Ureter (tissue), 1 donor: ENCODE data around the gene AOPEP. TPM values are rescaled to one million over a fixed set of nuclear protein-coding genes. Genes with fewer than 3 reads are reported as not detected.
"Not testable (repeated sequence)": the region's sequence is repeated elsewhere in the genome, so short reads cannot be mapped to it uniquely, and the experiment has no call there.

Experiments
- DNase-seq: peaks from one replicate; pipeline ENCODE4 v3.0.0-alpha.2; 2020; ENCODE audit warnings: low spot score
- total RNA-seq: library from RNA; stranded (reverse); gene quantifications from one replicate; pipeline ENCODE4 v1.2.4, GENCODE V29; 2023
- donor health status: DM: yes; HTN: yes; CAD: no.

AOPEP gene
- total RNA-seq, 1 donor from 2014 or later = 115 TPM

DNA sequence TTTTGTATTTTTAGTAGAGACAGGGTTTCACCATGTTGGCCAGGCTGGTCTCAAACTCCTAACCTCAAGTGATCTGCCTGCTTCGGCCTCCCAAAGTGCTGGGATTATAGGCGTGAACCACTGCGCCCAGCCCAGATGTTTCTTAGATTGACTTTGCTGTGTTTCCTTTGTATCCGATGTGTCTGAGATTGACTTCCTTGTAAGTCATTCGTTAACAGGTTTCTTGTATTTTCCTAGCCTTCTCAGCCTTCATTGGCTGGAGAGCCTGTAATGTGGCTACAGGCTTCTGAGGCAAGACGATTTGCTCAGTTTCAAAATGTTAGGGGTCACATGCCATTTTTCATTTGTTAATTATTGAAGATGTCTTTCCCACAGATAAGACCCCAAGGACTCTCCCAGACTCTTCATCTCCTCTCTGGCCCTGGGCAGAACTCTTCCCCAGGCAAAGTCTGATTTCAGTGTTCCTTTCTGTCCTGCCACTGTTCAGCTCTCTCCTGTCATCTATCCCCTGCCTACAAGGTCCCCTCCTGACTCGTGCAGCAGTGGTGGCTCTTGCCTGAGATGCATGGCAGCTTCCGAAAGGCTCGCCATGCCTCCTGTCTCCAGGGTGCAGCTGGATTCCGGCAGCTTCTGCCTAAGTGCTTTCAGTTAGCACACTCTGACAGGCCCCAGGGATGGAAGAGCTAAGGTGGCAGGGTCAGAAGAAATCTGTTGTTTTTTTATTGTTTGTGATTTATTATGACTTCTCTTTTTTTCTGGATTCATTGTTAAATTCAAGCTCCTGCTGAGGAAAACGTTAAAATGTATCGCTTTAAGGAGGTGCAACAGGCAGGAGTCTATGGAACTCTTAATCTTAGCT, 206.4 kb downstream of the AOPEP start:
- DNase-seq = no peak

DNA sequence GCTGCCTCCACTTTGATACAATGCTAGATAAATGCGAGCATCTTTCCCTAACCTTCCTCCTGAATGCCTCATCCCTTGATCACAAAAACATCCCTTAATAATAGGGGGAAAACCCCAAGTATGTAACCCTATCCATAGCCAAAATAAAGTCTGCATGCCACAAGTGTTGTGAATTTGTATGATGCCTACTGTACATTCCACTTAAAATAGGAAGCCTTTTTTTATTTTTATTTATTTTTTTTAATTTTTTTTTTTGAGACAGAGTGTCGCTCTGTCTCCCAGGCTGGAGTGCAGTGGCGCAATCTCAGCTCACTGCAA, 207.0 kb downstream of the AOPEP start:
- no peak for DNase-seq

DNA sequence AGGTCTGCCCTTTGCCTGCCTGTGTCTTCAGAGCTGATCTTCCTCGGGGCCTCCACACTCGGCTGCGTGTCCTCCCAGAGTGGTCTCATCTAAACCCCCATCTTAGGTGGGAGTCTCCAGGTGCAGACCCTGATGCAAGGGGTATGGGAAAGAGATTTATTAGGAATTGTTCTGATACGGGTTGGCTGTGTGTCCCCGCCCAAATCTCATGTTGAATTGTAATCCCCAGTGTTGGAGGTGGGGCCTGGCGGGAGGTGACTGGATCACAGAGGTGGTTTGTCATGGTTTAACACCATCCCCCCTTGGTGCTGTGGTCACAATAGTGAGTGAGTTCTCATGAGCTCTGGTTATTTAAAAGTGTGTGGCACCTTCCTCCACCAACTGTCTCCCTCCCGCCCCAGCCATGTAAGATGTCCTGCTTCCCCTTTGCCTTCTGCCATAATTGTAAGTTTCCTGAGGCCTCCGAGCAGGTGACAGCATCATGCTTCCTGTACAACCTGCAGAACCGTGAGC, 208.4 kb downstream of the AOPEP start:
- DNase-seq = no peak

DNA sequence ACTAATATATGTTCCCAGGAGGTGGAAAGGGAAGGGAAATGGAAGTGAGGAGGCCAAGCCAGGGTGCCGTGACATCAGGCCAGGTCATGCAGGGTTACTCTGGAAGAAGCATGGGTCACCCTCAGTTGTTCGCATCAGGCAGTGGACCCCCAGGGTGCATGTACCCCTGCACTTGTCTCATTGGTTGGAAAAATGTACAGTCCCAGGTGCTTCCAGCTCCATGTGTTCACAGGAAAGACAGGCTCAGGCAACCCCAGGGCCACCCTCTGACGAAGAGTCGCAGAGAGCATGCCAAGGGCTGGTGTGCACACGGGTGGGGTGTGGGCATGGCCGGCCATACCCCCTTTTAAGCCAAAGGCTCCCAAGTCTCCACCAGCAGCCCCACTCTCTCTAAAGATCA, 208.9 kb downstream of the AOPEP start:
- DNase-seq = no peak

DNA sequence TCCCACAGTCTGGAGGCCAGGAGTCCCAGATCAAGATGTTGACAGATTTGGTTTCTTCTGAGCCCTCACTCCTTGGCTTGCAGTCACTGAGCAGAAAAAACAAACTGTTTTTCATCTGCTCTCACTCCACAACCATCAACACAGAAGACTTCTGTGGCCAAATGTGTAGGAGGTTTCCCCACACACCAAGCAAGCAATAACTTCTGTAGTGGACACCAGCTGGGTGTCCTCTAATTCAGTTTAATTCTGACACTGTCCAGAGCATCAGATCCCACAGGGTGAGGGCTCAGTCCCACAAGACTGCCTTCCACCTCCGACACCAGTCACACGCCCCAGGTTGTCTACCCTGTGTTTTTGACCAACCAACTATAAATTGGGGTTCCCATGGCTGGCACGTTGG, 209.9 kb downstream of the AOPEP start:
- DNase-seq = no peak

DNA sequence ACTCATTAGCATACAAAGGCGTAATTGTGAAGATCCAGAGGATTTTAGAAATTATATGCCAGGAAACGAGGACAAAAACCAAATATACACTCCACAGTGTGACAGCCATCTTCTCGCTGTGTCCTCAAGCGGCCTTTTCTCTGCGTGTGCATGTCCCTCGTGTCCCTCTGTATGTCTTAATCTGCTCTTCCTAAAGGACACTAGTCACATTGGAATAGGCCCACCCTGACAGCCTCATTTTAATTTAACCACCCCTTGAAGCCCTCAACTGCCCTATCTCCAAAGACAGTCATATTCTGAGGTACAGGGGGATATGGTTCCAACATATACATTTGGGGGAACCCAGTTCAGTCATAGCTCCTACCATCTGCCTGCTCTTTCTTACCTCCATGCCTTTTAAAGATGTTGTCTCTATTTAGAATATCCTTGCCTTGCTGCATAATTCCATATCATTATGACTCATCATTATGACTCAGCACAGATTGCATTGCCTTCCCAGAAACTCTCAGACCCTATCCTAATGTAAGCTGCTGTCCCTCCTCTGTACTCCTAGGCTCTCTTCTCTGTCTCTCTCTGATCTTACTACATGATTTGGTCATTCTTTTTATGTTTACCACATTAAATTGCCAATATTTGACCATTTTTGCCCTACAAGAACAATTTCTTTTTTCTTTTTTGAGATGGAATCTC, 210.9 kb downstream of the AOPEP start:
- DNase-seq = no peak

DNA sequence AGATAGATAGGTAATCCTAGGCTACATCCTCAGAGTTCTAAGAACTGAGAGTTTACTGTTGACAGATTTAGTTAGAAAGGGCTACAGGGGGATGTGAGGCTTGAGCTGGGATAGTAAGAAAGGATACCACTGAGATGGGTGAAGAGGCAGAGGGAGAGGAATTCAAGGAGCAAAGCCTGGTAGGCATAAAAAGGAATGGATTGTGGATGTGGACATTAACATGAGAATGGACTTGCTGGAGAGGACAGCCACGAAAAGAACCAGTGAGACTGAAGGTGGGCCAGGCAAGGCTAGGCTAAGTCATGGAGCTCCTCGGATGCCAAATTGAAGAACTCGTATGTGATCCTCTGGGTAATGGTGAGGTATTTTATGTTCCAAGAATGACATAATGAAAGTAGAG, 211.9 kb downstream of the AOPEP start:
- no peak for DNase-seq

DNA sequence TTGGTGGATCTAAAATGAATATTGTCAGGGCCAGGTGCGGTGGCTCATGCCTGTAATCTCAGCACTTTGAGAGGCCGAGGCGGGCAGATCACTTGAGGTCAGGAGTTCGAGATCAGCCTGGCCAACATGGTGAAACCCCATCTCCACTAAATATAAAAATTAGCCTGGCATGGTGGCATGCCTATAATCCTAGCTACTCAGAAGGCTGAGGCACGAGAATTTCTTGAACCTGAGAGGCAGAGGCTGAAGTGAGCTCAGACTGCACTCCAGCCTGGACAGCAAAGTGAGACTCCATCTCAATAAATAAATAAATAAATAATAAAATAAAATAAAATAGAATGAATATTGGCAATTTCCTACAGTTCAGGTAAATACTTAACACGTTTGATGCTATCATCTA, 213.8 kb downstream of the AOPEP start:
- DNase-seq = not testable (repeated sequence)

DNA sequence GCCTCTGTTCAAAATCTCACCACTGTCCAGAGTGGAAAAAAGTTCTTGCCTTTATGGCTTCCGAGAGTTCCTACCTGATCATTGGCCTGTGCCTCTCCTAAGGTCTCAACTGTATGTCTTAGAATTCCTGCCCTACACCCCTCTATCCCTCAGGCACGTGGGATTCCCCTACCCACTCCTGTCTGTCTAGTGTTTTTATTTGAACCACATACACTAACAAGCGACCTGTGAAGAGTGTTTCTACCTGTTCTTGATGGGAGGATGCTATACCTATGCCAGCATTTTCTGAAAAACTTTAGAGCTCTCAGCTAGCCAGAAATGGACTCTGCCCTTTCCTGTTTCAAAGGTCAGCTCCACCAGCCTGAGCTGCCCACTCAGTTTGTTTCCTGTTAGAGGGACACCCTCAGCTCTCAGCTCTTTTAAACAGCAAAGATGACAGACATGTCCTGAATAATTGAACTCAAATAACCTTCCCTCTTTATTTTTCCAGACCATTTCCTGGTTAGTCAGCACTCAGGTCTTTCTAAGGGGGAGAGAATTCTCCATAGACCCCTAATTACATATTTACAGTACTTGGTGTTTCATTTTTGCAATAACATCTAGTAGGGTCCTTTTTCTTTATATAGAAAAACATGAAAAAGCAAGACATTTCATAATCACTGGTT, 214.8 kb downstream of the AOPEP start:
- no peak for DNase-seq

DNA sequence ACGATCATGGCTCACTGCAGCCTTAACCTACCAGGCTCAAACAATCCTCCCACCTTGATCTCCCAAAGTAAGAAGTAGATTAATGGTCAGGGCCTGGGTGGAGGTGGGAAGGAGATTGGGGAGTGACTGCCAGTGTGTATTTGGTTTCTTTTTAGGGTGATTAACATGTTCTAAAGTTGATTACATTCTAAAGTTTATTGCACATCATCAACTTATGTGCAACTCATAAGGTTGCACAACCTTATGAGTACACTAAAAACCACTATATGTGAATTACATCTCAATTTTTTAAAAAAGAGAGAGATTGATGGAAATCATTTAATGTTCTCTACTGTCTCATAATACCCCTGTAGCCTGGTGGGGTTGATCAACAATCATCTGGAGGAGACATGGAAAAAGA, 218.1 kb downstream of the AOPEP start:
- DNase-seq = no peak

DNA sequence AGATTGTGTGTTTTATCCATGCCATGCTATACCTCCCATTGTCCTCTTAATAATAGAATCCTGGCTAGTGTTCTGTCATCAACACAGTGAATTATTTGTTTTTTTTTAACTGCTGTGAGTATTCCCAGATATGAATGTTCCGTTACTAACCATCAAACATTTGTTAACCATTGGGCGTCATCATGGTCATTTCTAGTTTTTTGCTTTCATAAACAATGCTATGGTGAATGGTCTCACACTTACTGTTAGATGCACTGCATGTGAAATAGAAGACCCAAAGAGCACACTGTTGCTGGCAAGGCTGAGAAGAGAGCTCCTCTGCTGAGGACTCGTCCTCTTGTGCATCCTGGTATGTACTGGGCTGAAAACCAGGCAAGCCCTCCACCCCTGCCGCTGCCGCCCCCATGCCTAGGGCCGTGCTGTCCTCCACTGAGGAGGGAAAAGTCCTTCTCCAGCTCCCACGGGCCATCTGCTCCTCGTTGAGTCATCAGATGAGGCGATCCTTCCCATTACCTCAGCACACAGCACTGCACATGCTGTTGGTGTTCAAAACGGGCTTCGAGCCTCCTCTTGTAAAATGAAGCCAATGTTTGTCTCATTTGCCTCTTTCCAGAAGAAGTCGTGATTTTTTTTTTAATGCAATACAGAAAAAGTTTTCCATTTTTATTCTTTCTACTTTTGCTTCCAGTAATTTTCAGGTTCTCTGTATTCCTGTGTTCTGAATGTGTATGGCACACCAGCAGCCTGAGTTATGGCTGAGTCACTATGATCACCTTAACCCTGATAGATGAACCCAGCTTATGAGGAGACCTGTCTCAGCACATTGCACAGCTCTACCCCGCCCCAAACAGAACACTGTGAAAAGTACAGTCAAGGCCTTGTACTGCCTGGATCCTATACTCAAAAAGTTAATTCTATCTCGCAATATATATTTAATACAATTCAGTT, 219.0 kb downstream of the AOPEP start:
- DNase-seq = no peak

DNA sequence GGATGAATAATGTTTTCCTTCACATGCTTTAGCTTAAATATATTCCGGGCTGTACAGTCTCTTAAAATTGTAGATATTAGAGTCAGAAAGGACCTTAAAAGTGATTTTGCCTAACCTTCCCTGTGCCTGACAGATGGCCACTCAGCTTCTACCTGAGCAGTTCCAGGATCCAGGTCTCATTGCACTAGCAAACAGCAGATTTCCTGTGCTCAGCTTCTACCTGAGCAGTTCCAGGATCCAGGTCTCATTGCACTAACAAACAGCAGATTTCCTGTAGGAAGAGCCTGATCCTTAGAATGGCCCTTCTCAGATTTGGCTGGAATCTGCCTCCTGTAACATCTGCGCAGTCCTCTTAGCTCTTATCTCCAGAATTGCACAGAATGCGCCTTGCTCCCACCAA, 219.8 kb downstream of the AOPEP start:
- DNase-seq = no peak

DNA sequence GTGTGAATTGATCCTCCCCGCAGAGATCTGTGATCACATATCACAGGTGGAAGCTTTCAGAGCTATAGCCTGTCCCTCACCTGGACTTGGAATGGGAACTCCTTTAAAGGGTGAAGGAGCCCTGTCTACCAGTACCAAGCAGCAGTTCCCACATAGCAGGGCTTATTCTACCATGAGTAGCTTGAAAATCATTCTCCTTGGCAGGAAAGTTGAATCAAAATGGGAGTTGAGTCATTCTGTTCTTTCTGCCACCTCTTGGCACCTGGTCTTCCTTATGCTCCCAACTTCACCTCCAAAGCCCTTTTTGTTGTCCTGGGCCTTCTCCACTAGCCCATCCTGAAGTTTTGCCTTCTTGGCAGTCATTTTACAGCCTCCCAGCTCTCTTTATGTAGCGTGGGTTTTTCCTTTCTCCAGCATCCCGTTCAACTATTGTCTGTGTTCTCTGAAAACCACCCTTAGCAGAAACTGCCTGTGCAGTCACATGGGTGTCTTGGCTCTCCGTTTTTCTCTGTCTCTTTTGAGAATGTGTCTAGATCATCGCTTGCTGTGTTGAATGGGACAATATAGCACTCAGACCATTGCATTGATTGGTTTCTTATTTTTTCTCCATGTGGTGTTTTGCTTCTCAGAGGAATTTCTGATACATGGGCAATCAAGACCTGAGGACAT, 222.2 kb downstream of the AOPEP start:
- no peak for DNase-seq

DNA sequence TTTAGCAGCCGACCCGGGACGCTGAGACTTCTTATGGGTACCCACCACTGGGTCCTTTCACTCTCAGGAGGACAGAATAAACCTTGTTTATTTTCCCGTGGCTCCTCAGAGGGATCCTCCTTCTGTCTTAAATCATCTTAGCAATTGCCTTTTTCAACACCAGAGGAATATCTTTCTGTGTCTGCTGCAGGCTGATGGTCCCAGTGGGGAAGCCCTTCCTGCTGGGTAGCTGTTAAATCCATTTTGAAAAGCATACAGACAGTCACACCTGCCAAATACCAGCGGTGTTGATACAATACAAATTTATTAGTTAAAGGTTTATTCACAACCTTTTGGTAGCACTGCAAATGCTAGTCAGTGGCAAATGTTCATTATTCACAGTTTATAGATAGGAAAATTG, 222.9 kb downstream of the AOPEP start:
- no peak for DNase-seq

DNA sequence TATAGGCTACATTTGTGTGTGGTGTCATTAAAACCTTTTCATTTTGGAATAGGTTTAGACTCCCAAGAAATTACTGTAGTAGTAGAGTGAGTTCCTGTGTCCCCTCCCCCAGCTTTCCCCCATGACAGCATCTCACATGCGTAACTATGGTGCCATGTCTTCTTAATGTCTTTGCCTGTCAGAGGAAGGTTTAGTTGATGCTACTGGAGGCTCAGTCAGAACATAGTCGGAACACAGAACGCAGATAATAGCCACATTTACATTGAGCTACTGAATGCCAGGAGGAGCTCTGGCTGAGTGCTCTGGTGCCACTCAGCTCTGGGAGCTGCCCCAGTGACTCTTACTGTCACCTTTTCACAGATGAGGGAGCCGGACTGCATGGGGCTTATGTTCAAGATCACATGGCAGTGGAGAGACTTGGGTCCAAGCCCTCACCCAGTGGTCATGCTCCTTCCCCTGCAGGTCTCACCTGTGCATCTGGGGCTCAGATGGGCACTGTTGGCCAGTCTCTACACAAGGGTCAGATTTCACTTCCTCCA, 223.6 kb downstream of the AOPEP start:
- DNase-seq = no peak

DNA sequence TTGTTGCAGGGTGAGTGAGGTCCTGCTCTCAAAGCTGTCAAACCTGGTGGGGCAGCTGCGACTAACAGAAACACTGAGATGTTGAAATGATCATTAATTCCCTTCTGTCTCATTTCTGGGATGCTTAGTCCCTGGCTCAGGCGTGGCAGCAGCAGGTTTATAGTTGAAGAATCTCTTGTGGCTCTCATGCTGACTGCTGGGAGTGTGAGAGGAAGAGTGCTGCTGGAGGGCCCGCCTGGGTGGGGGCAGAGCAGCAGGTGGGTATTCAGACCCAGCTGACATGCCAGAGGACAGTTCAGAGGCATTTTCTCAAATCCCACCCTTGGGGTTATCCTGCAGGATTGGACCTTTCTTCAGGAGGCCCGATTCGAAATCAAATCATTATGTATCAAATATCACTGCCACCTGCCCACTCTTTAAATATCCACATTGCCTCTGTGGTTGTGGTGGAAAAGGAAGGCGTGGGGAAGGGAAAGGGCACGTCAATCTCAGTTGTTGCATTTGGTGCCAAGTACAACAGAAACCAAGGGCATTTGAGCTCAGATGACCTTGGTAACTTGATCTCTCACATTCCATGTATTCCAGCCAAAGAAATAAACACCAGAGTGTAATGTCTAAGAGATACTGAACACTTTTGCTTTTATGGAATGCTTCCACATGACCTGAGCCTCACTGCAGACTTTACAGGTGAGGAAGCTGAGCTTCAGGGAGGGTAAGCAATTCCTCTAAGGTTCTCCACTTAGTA, 224.3 kb downstream of the AOPEP start:
- DNase-seq = no peak

DNA sequence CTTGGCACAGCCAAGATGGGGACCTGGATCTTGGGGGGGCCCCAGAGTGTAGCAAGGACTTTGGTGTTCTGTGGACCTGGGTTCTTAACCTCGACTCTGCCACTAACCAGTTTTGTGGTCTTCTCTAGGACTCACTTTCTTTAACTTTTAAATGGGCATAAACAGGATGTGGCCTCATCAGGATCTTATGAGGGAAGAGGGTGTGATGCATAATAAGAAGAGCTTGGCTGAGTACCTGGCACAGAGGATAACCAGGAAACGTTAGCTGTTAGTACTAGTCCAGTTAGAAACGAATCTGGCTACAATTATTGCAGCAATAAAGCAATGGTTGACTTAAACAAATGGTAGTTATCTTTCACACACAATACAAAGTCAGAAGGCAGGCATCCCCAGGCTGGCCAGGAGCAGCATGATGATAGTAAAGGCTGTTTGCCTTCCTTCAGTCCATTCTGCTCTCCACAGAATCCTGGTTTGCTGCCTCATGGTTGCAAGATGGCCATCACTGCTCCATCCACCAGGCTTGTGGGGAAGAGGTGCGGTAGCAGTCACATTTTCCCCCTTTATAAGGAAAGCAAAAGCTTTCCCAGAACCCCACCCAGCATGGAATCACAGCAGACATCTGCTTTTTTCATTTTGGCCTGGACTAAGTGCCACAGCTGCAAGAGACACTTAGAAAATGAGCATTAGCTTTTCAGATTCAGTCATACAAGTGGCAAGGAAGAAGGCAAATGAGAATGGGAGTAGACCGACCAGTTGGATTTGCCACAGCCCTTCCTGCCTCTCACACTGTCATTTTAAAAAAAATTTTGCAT, 225.0 kb downstream of the AOPEP start:
- DNase-seq = no peak

DNA sequence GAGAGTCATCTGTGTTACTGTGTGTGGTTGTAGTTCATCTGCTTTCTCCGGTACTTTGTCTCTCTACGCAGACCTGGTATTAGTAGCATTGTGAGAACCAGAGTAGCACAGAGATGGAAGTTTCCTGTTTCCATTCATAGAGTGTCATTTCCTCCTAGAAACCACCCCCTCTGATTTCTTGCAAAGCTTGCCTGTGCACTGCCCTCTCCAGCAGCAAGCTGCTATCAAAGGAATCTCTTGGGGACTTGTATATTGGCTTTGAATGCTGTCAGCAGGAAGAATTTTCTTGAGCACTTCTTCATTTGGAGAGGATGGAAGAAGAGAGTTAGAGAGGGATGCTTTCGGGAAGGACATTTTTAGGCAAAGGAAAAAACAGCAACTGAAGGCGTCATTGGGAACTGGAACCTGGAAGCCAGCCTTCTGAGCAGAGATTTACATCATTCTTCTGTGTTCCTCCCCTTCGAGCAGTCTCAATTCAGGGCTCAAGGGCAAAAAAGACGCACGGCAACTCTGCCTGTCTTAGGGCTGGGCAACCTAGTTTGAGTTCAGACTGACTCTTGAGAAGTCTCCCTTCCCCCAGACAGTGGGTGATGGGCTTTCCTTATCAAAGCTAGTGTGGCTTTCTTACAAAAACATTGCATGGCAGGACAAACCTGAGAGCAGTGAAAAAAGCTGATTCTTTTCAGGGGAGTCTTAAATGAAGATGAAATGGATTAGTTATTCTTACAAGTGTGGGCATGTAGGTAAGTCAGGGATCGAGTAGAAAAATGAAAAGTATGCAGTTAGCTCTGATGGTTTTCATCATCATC, 226.3 kb downstream of the AOPEP start:
- DNase-seq = no peak
